Measurements from ENCODE around the gene TM2D3. TPM values are rescaled to one million over a fixed set of nuclear protein-coding genes. Genes with fewer than 3 reads are reported as not detected.

The TM2D3 gene
- total RNA-seq, 1 experiment from 2014 or later: 18.8 TPM

- no peaks in the 10 kb centered on the region for H3K27me3 ChIP-seq (ENCODE audit: insufficient read depth, low read depth)
- H3K9me2 ChIP-seq (ENCODE audit: insufficient read depth): no peaks in the 10 kb centered on the region
- H3K4me1 ChIP-seq (replicated peaks; ENCODE audit: insufficient read depth): peaks cover 5% of the 10 kb centered on the region; the same call in 1 of the 2 replicates
- no peaks in the 10 kb centered on the region for H4K20me1 ChIP-seq (ENCODE audit: insufficient read depth)
- no peaks in the 10 kb centered on the region for H3K36me3 ChIP-seq (ENCODE audit: low read depth)
- TF ChIP-seq CTCF (conservative IDR thresholded peaks at IDR 0.05) (no peak), EZH2 (IDR thresholded peaks at IDR 0.05; ENCODE audit: low read depth) (no peak)
- no peaks in the 10 kb centered on the region for H3K79me2 ChIP-seq (ENCODE audit: low read depth)
- DNase-seq: no peak
- intact Hi-C loops (cut with micrococcal nuclease; ENCODE audit: unreplicated experiment): no loop called here
- ChIA-PET POLR2A (ENCODE audit: unreplicated experiment) (no interaction called here), CTCF (no interaction called here)
- H3K4me3 ChIP-seq: no peak overlapping the region
- H2AFZ ChIP-seq: no peak overlapping the region
- H3K9me3 ChIP-seq (ENCODE audit: insufficient read depth, low read depth): no peaks in the 10 kb centered on the region
- no peak overlapping the region for H3K4me2 ChIP-seq
- H3F3A ChIP-seq (ENCODE audit: insufficient read depth, low read depth): no peaks in the 10 kb centered on the region
- H3K27ac ChIP-seq: no peak overlapping the region
- BruUV-seq (replicated peaks): no TSS peak
Measured at GRCh38 chr15:101611007-101611406, 41.2 kb downstream of the TM2D3 start.

GRCh38 chr15:101610611-101611000 lies 41.6 kb downstream of the TM2D3 start:
- Histone ChIP-seq H3K4me1 (replicated peaks; ENCODE audit: insufficient read depth) (0 out of 2 replicates have a peak, but pooled peaks cover under 1% of the 10 kb centered on the region), H3K4me2 (no peak overlapping the region), H2AFZ (no peak overlapping the region), H3F3A (ENCODE audit: insufficient read depth, low read depth) (no peaks in the 10 kb centered on the region), H3K9me2 (ENCODE audit: insufficient read depth) (no peaks in the 10 kb centered on the region), H3K4me3 (no peak overlapping the region), H3K79me2 (ENCODE audit: low read depth) (no peaks in the 10 kb centered on the region), H3K27me3 (ENCODE audit: insufficient read depth, low read depth) (no peaks in the 10 kb centered on the region), H4K20me1 (ENCODE audit: insufficient read depth) (no peaks in the 10 kb centered on the region), H3K27ac (no peak overlapping the region), H3K9me3 (ENCODE audit: insufficient read depth, low read depth) (no peaks in the 10 kb centered on the region), H3K36me3 (ENCODE audit: low read depth) (no peaks in the 10 kb centered on the region)
- no peak for TF ChIP-seq CTCF (conservative IDR thresholded peaks at IDR 0.05)
- no peak for TF ChIP-seq EZH2 (IDR thresholded peaks at IDR 0.05; ENCODE audit: low read depth)
- no TSS peak for BruUV-seq (replicated peaks)
- POLR2A ChIA-PET (ENCODE audit: unreplicated experiment): no interaction called here
- intact Hi-C loops (cut with micrococcal nuclease; ENCODE audit: unreplicated experiment): no loop called here
- CTCF ChIA-PET: no interaction called here
- no peak for DNase-seq

GRCh38 chr15:101609742-101610610 lies 42.2 kb downstream of the TM2D3 start:
- H3K4me2 ChIP-seq: no peak overlapping the region
- no peak overlapping the region for H2AFZ ChIP-seq
- CTCF ChIA-PET: no interaction called here
- no peaks in the 10 kb centered on the region for H3K79me2 ChIP-seq (ENCODE audit: low read depth)
- no peaks in the 10 kb centered on the region for H3K9me2 ChIP-seq (ENCODE audit: insufficient read depth)
- no peaks in the 10 kb centered on the region for H3K9me3 ChIP-seq (ENCODE audit: insufficient read depth, low read depth)
- H3K36me3 ChIP-seq (ENCODE audit: low read depth): no peaks in the 10 kb centered on the region
- no peak overlapping the region for H3K4me3 ChIP-seq
- TF ChIP-seq CTCF (conservative IDR thresholded peaks at IDR 0.05) (no peak), EZH2 (IDR thresholded peaks at IDR 0.05; ENCODE audit: low read depth) (no peak)
- no peaks in the 10 kb centered on the region for H3K4me1 ChIP-seq (replicated peaks; ENCODE audit: insufficient read depth)
- POLR2A ChIA-PET (ENCODE audit: unreplicated experiment): no interaction called here
- no peaks in the 10 kb centered on the region for H4K20me1 ChIP-seq (ENCODE audit: insufficient read depth)
- no TSS peak for BruUV-seq (replicated peaks)
- H3K27ac ChIP-seq: no peak overlapping the region
- no peak for DNase-seq
- H3F3A ChIP-seq (ENCODE audit: insufficient read depth, low read depth): no peaks in the 10 kb centered on the region
- H3K27me3 ChIP-seq (ENCODE audit: insufficient read depth, low read depth): no peaks in the 10 kb centered on the region
- intact Hi-C loops (cut with micrococcal nuclease; ENCODE audit: unreplicated experiment): no loop called here
